AG10803 (cell line): ENCODE measurements around the gene ADGRV1.

Source experiments
- DNase-seq: peaks from one replicate; pipeline ENCODE4 v3.0.0; 2010; ENCODE audit warnings: low read depth
- H3K4me3 ChIP-seq: 2 replicates; pipeline ENCODE4 v1.5.1; 2011; ENCODE audit warnings: mild to moderate bottlenecking, low read length, control low read depth
- TF ChIP-seq, protein P1 (sequence below): conservative IDR thresholded peaks from 2 replicates; pipeline ENCODE4 v1.5.1; 2011; ENCODE audit warnings: mild to moderate bottlenecking, low read length, control low read depth, inconsistent platforms

Gene ADGRV1

GRCh38 chr5:91206734-91207133, 648.1 kb downstream of the ADGRV1 start:
- DNase-seq: peak; percentile 75
- H3K4me3 ChIP-seq: no peak overlapping the region
- TF ChIP-seq, protein P1, sequence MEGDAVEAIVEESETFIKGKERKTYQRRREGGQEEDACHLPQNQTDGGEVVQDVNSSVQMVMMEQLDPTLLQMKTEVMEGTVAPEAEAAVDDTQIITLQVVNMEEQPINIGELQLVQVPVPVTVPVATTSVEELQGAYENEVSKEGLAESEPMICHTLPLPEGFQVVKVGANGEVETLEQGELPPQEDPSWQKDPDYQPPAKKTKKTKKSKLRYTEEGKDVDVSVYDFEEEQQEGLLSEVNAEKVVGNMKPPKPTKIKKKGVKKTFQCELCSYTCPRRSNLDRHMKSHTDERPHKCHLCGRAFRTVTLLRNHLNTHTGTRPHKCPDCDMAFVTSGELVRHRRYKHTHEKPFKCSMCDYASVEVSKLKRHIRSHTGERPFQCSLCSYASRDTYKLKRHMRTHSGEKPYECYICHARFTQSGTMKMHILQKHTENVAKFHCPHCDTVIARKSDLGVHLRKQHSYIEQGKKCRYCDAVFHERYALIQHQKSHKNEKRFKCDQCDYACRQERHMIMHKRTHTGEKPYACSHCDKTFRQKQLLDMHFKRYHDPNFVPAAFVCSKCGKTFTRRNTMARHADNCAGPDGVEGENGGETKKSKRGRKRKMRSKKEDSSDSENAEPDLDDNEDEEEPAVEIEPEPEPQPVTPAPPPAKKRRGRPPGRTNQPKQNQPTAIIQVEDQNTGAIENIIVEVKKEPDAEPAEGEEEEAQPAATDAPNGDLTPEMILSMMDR: no peak

- no peak overlapping the region for H3K4me3 ChIP-seq
- TF ChIP-seq, protein P1: no peak
- no peak for DNase-seq
These were observed 648.7 kb downstream of the ADGRV1 start for GRCh38 chr5:91207248-91207647.

DNA sequence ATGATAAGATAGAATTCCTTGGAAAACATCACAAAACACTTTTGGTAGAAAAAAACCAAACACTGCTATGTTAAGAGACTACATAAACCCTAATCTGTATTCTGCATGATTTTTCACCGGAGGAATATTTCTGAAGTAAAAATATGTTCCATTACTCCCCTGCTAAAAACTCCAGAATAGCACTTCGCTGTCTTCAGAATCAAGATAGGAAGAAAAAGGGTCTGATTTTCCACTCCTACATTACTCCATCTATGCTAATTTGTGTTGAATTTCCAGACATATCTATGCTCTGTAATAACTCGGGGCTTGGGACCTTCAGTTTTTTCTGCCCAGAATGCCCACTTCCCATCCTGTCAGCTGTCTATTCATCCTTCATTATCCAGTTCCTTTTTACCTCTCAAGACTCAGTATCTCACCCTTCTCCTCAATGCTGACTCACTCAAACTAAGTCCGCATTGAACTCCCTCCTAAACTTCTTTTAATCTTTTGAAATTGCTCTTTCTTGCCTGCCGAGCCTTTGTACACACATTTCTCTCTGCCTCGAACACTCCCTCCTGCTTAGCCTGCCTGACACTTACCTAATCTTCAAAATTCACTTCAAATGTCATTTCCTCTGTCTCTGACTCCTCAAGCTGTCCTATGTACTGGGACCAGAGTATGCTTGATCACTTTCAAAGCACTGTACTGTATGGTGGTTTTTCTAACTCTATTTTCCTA, 653.6 kb downstream of the ADGRV1 start:
- peak overlapping the region; percentile 17; the same call in 1 of the 2 replicates for H3K4me3 ChIP-seq
- DNase-seq: peak; percentile 53
- TF ChIP-seq, protein P1: no peak

- H3K4me3 ChIP-seq: peak overlapping the region; percentile 17; the same call in 1 of the 2 replicates
- DNase-seq: peak; percentile 98
- TF ChIP-seq, protein P1: no peak
These were observed 654.1 kb downstream of the ADGRV1 start for GRCh38 chr5:91212714-91213092.
